Subcutaneous adipose tissue (tissue), 4 donors: Measurements from ENCODE around the gene ECEL1. TPM values are rescaled to one million over a fixed set of nuclear protein-coding genes. Genes with fewer than 3 reads are reported as not detected.

Experiments used
- total RNA-seq, 4 donors: library from RNA; depleted of rRNA; stranded (reverse); fragments of >200 nt; gene quantifications; one replicate each; pipeline ENCODE4 v1.1.0, GENCODE V29; 2016
- TF ChIP-seq, protein P1 (sequence below): fragments of 450-650 bp; IDR thresholded peaks from one replicate; pipeline ENCODE4 v1.5.1; 2016; ENCODE audit warnings: low read depth, mild to moderate bottlenecking, control low read depth, antibody characterized with exemption, moderate library complexity

The ECEL1 gene
- total RNA-seq, 4 donors from 2014 or later, result not detected

DNA sequence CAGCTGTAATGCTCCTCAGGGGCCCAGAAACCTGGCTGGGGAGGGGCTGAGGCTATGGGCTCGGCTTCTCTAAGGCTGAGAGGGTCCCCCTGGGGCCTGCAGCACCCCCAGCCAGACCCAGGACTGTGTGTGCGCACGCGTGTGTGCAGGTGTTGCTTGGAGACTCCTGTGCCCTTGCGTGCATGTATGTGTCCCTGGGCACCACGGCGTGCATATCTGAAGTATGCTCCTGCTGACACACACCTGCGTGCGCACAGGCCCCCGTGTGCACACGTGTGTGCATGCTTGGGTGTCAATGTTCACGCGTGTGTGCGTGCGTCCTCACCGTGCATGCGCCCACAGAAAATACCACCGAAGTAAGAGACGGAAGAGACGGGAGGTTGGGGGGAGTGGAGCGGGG, 14.9 kb upstream of the ECEL1 start:
- TF ChIP-seq, protein P1, sequence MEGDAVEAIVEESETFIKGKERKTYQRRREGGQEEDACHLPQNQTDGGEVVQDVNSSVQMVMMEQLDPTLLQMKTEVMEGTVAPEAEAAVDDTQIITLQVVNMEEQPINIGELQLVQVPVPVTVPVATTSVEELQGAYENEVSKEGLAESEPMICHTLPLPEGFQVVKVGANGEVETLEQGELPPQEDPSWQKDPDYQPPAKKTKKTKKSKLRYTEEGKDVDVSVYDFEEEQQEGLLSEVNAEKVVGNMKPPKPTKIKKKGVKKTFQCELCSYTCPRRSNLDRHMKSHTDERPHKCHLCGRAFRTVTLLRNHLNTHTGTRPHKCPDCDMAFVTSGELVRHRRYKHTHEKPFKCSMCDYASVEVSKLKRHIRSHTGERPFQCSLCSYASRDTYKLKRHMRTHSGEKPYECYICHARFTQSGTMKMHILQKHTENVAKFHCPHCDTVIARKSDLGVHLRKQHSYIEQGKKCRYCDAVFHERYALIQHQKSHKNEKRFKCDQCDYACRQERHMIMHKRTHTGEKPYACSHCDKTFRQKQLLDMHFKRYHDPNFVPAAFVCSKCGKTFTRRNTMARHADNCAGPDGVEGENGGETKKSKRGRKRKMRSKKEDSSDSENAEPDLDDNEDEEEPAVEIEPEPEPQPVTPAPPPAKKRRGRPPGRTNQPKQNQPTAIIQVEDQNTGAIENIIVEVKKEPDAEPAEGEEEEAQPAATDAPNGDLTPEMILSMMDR, result no peak

DNA sequence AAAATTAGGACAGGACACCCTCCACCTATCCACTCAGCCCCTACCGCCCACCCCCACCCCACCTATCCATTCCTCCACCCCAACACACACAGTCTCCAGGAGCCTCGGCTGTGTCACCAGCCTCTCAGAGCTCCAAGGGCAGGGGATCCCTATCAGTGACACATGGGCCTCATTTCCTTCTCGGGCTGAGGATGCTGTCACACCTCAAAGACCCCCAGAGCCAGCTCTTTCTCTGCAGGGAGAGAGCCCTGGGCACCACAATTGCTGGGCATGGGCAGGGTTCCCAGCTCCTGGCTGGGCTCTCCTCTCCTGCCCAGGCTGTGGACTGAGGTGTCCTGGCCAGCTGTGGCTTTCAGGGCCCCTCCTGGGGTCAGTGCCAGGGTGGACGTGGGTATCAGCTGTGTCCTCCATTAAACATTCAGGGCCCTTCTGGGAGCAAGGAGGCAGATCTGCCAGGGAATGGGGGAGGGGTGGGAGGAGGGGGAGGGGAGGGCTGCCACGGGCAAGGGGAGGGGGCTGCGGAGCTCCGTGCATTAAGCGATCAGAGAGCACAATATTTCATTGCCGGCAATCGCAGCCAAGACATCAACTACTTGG, 14.3 kb upstream of the ECEL1 start:
- TF ChIP-seq, protein P1, result no peak

DNA sequence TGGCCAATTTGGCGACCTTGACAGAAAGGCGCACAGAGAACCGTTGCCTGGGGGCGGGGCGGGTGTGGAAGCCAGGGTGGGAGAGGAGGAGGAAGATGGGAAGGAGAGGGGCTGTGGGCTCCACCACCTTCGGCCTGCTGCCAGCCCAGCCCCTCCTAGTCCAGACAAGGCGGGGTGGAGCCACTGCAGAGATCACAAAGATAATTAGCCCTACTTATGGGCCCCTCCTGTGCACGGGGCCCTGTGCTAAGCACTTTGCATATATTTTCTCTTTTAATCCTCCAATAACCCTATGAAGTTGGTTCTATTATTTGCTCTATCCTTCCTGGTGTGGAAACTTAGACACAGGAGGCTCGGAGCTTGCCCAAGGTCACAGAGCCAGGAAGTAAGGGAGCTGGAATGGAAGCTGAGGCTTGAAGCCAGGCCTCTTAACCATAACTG, 13.7 kb upstream of the ECEL1 start:
- TF ChIP-seq, protein P1, result no peak

DNA sequence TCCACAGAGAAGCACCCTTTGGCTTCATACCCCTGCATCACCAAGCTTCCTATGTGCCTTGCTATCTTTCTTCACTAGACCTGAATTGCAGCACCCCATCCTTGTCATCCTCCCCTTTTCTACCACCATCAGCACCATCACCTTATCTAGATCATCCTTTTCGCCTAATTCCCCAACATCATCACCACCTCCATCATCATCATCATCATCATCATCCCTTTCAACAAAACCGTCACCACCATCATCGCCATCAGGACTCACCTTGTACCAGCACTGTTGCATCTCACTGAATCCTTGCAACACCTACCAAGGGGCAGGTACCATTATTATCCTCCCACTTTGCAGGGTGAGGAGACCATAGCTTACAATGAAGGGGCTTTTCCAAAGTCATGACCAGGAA, 10.8 kb upstream of the ECEL1 start:
- TF ChIP-seq, protein P1, result no peak

DNA sequence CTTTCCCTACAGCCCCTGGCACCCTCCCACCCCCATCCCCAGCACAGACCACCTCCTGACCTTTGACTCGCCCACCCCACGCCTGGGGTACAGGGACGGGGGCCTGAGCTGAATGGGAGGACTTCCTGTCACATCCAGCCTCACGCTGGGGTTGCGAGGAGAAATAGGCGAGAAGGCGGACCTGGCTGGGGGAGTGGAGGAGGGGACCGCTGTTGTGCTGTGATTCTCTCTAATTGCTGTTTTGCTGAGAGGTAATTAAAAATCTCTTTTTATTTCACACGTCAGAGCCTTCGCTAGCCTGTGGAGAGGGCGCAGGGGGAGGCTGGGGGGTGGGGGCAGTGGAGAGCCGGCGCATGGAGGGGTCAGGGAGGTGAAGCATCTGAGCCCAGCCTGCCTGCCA, 9.7 kb upstream of the ECEL1 start:
- TF ChIP-seq, protein P1, result no peak

DNA sequence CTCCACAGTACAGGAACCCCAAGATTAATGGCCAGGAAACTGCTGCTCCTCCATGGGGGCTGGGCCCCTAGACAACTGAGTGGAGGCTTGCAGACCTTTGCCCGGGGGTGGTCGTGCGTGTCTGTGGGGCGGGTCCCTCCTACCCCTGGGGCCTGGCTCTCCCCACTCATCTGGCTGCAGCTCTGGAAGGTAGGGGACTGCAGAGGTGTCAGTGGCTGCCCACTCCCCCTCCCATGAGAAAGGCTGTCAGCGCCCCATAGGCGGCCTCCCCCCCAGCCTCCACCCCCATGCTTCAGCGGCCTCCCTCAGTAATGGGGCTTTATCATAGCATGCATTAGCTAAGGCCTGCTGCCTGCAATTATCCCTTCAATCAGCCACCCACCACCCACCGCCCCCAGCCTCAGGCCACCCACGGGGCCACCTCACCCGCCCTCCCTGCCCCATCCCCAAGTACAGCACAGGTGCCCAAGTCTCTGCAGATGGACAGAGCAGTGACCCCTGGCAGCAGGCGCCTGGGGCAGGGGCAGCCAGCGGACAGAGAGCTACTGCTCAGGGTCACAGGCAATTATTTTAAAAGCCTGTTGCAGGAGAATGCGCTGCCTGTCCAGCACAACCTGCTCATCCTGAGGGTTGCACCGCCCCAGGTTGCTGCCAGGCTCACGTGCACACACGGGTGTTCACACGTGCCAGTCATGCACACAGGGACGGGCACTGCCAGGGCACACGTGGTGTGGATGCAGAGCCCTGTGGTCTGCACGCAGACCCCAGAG, 9.1 kb upstream of the ECEL1 start:
- TF ChIP-seq, protein P1, result no peak

DNA sequence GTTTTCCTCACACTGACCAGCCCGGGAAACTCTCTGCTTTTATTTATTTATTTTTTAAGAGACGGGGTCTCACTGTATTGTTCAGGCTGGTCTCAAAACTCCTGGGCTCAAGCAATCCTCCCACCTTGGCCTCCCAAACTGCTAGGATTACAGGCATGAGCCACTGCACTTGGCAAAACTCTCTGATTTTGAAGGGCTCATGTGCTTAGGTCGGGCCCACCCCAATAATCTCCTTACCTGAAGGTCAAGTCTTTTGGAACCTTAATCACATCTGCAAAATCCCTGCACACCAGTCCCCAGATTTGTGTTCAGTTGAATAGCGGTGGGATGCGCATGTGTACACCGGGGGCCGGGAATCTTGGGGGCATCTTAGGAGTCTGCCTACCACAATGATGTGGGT, 7.7 kb upstream of the ECEL1 start:
- TF ChIP-seq, protein P1, result no peak
